Measurements from ENCODE around the gene CDCA4. TPM values are rescaled to one million over a fixed set of nuclear protein-coding genes. Genes with fewer than 3 reads are reported as not detected.

CDCA4 gene
- polyA plus RNA-seq, 1 donor: 18.2 TPM

Other genes with a start within 250 kb of the CDCA4 start
- gene AKT1, start 225.3 kb downstream of the CDCA4 start, polyA plus RNA-seq (ENCODE audit: insufficient read length): 223 TPM
- gene ZBTB42, start 220.0 kb downstream of the CDCA4 start, polyA plus RNA-seq (ENCODE audit: insufficient read length): 9.3 TPM
- 1.8 TPM for gene CEP170B, start 155.8 kb downstream of the CDCA4 start, polyA plus RNA-seq (ENCODE audit: insufficient read length)
- gene PLD4, start 96.2 kb downstream of the CDCA4 start, polyA plus RNA-seq (ENCODE audit: insufficient read length): 8.4 TPM
- 31.8 TPM for gene AHNAK2, start 42.7 kb downstream of the CDCA4 start, polyA plus RNA-seq (ENCODE audit: insufficient read length)
- 5.0 TPM for gene CLBA1, start 35.3 kb downstream of the CDCA4 start, polyA plus RNA-seq (ENCODE audit: insufficient read length)
- 0.84 TPM for gene GPR132, start 44.3 kb upstream of the CDCA4 start, polyA plus RNA-seq (ENCODE audit: insufficient read length)
- 52.1 TPM for gene JAG2, start 147.7 kb upstream of the CDCA4 start, polyA plus RNA-seq (ENCODE audit: insufficient read length)
- gene NUDT14, start 160.2 kb upstream of the CDCA4 start, polyA plus RNA-seq (ENCODE audit: insufficient read length): 17.6 TPM
- gene BTBD6, start 227.4 kb upstream of the CDCA4 start, polyA plus RNA-seq (ENCODE audit: insufficient read length): 45.3 TPM

Data from hindlimb muscle (tissue), 1 donor.